GM12872 (cell line): ENCODE measurements around the gene WRAP73.

Source experiments
- TF ChIP-seq, protein P1 (sequence below): IDR thresholded peaks from 3 replicates; pipeline ENCODE4 v1.5.1; 2011; ENCODE audit warnings: low read depth, mild to moderate bottlenecking, low read length, moderate library complexity; ENCODE audit not compliant: insufficient read depth

Gene WRAP73

DNA sequence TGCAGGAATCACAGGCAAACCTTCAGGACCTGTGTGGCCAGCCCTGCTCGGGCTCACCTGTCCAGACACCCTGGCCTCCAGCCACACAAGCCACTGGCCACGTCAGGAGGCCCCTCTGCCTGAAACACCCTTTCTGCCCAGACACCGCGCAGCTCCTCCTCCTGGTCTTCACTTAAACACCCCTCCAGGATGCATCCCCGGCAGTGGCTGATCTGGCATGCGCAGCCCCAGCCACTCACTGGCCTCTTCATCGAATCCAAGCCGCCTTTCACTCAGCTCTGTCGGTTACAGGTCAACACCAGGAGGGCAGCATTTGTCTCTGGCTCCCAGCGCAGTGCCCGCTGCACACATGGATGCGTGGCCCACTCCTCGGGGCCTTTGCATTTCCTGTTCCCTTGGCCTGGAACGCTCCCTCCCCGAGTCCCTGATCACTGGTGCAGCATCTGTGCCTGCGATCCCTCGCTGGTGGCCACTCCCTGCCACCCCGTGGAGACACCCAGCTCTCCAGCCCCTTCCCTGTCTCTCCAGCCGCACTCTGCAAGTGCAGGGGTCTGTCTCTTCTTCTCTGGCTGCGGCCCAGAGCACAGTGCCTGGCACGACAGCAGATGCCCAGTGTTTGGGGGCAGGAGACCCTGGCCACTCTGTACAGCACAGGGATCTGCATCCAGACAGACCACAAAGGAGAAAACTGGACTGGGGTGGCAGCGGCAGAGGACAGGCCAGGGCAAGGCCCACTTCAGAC lies 15.7 kb downstream of the WRAP73 start:
- TF ChIP-seq, protein P1, sequence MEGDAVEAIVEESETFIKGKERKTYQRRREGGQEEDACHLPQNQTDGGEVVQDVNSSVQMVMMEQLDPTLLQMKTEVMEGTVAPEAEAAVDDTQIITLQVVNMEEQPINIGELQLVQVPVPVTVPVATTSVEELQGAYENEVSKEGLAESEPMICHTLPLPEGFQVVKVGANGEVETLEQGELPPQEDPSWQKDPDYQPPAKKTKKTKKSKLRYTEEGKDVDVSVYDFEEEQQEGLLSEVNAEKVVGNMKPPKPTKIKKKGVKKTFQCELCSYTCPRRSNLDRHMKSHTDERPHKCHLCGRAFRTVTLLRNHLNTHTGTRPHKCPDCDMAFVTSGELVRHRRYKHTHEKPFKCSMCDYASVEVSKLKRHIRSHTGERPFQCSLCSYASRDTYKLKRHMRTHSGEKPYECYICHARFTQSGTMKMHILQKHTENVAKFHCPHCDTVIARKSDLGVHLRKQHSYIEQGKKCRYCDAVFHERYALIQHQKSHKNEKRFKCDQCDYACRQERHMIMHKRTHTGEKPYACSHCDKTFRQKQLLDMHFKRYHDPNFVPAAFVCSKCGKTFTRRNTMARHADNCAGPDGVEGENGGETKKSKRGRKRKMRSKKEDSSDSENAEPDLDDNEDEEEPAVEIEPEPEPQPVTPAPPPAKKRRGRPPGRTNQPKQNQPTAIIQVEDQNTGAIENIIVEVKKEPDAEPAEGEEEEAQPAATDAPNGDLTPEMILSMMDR, result no peak

DNA sequence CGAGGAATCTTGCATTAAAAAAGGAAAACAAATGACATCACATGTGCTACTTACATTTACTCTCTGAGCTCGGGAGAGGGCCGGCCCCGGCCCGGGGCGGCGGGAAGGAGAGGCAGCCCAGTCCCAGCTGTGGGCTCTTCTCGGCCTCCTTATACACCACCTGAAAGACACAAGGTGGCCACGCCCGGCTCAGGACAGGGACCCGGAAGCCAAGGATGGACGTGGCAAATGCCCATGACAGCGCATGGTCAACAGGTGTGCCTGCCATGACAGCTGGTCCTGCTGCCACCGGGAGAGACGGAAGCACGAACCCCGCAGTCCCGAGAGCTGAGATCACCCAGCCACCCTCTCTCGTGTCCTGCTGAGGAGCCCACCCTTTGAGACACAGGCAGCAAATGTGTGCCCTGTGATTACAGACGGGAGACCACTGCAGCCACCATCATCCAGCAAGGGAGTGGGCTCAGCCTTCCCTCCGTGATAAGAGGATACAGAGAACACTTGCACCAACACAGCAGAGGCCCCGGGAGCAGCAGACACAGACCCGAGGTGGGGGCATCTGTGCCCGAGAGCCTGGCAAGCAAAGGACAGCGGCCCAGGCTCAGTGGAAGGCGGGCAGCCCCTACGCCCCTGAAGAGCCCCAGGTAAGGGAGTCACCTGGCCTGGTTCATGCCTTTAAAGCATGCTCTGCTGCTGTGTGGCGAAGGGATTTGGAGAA lies 16.4 kb downstream of the WRAP73 start:
- TF ChIP-seq, protein P1, result no peak

DNA sequence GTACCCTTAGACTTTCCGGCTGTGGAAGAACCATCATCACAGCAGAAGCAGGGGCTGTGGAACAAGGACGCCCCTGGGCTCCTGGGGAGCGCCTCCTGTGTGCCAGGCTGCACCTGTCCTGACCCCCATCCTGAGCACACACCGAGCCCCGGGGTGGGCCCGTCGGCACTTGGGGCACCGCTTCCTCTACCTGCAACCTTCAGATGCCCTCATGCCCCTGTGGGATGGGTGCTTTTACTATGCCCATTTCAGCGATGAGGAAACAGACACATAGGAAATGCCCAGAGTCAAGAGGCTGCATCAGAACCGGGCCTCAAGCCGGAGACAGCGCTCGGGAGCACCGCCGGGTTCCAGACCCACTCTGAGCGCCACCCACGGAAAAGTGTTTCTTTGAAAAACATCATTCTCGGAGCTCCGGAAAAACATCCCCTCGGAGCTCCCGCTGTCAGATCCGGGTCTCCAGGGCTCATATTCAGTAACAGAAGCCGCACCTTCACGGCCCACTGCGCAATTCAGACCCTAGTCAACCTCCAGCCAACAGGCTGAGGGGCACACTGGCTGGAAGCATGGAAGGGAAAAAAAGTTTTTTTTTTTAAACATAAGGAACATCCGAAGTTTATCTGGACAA lies 17.1 kb downstream of the WRAP73 start:
- TF ChIP-seq, protein P1, result no peak

DNA sequence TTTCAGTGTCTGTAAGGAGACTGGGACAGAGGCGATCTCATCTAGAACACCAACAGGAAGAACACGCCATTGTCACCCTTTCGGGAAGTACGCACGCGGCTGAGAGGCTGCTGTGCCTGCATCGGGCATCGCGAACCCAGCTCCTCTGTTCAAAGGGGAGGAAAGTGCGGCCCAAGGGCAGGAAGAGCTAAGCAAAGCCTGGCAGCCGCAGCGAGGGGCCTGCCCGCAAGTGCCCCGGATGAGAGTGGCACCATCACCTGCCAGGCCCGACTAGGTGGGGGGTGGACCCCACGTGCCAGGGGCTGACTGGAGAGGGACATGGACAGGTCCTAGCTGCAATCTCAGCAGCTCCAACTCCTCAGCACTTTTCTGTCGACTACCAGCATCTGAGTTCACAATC lies 17.6 kb downstream of the WRAP73 start:
- TF ChIP-seq, protein P1, result no peak

DNA sequence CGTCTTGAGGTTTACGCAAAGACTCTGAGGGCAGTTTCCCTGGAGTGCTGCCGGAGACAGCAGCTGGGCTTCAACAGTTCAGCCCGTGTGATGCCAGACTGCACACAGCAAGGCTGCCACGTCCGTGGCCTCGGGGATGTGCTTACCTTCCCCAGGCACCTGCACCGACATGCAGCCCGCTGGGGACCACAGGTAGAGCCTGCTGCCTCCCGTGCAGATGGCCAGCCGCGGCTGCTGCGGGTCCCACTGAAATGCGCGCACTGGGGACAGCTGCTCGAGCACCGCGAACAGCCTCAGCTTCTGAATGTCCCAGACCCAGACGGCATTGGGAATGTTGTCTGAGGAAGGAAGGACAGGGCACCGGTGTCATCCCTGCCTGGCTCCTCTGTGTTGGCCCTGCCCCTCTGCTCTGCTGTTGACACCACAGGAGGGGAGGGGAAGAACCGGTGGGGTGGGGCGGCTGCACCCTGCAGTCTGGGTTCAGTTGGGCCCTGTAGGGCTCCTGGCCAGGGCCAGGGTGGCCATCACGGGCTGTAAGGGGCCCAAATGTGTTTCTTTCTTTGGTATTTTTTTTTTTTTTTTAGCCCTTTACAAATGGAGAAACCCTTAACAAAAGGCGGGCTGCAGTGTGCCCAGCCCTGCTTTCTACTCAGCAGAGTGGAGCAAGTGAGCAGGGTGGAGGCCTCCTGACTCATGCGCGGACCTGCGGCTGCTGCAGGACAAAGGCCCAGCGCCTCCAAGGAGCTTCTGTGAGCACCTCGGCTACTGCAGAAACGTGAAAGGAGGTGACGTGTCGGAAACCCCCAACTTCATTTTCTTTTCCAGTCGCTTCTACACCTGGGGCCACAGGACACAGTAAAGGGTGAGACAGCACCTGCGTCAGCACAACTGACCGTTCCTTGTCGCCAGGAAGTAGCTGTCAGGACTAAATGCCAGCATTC lies 18.3 kb downstream of the WRAP73 start:
- TF ChIP-seq, protein P1, result no peak

DNA sequence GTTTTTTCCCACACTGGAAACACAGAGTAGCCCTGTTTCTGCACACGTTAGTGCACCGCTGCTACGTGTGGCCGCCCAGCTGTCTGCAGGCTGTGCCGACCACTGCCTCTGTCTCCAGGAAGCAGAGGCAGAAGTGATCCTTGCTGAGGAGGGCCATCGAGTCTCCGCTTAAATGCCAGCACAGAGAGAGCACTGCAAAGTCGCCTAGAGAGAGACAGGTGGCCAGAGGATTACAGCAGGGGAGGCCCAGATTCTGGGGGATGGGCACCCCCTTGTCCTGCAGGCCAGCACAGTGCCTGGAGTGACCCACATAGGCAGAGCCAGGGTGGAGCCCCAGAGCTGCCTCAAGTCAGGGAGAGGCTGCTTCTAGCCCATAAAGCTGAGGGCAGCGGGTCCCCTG lies 19.0 kb downstream of the WRAP73 start:
- TF ChIP-seq, protein P1, result no peak
